ENCODE measurements around the gene JPH2. TPM values are rescaled to one million over a fixed set of nuclear protein-coding genes. Genes with fewer than 3 reads are reported as not detected.

JPH2 gene
- total RNA-seq, 4 donors from 2014 or later = 0.17 to 8.7 (median 4.0) TPM

DNA sequence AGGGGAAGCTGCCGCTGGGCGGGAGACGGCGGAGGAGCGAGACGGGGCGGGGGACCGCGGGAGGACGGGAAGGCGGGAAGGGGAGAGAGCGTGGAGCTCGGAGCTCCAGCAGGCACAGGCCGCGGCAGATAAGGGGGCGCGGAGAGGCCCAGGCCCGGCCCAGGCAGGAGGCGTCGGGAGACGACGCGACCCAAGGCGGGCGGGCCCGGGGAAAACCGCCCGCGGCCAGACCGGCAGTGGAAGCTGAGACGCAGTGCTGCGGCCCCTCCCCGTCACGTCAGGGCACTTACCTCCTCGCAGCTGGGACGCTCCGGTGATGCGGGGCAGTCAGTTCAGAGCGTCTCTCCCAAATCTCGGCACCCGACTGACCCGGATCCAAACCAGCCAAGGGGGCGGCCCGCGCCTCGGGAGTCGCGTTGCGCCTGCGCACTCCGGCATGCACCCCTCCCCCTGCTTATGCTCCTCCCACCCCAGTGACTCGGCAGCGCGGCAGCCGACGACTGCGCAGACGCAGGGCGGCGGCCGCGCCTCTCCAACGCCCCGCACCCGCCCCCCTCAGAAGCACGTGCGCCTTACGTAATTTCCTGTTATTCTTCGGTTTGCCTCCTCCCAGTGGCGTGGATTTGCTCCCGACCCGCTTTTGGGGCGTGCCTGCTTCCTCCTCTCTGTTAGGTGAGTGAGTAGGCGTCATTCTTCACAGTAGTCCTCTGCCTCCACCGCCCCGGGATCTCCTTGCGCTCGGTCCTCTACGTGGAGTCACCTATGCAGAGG lies 23.6 kb upstream of the JPH2 start, which contains the start of gene OSER1:
TSS of gene OSER1 (minus strand) at position 366 of the 771 bp plus-strand sequence. CDS start 3,814 bp downstream, outside the sequence.
- TF ChIP-seq, protein P1, sequence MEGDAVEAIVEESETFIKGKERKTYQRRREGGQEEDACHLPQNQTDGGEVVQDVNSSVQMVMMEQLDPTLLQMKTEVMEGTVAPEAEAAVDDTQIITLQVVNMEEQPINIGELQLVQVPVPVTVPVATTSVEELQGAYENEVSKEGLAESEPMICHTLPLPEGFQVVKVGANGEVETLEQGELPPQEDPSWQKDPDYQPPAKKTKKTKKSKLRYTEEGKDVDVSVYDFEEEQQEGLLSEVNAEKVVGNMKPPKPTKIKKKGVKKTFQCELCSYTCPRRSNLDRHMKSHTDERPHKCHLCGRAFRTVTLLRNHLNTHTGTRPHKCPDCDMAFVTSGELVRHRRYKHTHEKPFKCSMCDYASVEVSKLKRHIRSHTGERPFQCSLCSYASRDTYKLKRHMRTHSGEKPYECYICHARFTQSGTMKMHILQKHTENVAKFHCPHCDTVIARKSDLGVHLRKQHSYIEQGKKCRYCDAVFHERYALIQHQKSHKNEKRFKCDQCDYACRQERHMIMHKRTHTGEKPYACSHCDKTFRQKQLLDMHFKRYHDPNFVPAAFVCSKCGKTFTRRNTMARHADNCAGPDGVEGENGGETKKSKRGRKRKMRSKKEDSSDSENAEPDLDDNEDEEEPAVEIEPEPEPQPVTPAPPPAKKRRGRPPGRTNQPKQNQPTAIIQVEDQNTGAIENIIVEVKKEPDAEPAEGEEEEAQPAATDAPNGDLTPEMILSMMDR (IDR thresholded peaks at IDR 0.05; ENCODE audit: low read depth) = no peak

DNA sequence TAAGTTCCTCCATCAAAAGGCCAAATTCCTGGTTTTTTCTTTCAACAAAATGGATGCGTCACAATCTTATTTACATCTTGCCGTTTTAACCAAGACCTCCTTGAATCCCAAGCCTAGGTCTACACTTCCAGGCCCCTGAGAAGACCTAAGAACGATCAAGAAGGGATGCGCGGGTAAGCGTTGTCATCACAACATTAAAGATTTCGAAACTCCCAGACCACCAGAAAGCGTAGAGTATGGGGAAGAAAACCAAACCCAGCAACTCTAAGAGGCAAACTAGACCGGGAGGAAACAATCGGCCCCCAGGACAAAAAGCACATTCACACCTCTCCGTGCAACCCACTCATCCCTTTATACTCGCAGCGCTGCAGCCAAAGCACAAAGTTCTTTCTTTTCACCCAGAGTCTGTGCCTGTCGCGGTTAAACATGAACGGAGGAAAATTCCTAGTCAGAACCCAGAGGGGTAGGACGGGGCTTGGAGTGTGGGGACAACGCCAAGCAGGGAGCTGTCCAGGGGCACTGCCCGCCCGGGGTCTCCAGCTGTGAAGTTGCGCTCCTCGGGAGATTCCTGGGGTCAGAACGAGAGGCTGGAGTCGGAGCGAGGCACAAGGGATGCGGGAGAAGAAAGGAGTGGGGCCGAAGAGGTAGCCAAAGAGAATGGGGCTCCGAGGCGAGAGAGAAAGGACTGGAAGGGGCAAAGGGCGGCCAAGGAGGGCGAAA lies 22.9 kb upstream of the JPH2 start:
- TF ChIP-seq, protein P1 (IDR thresholded peaks at IDR 0.05; ENCODE audit: low read depth) = no peak

DNA sequence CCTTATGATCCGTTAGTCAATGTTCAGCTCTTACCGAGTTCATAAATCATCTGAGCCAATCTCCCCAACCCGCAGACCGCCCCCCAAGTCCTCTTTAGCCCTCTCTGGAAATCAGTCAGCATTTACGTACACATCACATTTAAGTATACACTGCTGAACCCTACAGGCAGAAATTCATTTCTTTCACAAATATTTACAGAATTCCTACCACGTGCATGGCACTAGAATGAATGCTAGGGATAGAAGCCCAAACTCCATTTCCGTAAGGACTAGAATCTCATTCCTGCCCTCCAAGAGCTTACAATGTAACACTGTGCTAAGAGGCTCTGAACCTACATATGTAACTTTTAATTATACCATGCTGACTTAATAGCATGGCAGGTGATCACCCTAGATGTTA lies 21.8 kb upstream of the JPH2 start:
- TF ChIP-seq, protein P1 (IDR thresholded peaks at IDR 0.05; ENCODE audit: low read depth) = no peak

DNA sequence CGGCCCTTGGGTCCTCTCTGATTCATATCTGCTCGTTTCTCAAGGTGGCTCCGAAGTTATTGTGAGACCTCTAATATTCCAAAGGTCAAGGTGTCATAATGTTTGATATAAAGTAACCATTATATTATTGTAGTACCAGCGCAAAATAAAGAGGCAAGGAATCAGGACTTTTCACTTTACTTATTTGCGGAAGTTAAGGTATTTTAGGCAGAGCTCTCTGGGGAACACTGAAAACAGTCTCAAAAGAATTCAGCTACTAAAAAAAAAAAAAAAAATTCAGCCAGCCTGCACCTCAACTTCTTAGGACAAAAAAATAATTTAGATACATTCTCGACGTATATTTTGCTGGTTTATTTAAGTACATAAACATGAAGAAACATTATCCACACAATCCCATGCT lies 21.2 kb upstream of the JPH2 start:
- TF ChIP-seq, protein P1 (IDR thresholded peaks at IDR 0.05; ENCODE audit: low read depth) = no peak

DNA sequence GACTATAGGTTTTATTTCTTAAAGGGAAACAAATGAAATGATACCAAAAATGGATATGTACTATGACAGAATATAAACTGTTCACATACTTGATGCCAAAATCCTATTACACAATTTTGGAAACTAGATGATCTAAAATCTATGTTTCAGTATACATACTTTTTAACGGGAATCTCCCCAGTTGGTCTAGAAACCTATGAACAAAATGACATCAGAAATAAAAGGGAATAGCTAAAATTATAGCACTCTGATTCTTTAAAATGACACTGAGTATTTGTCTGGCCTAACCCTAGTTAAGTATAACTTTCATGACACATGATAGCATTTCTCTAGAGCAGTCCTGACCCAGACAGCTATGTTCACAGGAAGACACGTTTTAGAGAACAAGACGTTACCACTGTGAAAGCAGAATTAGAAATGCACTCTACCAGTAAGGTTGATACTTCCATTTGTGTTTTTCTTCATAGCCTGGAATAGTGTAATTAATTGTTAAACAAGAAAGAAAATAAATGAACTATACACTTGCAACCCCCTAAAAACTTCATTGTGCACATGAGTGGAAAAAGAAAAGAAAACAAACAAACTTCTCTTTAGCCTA lies 20.2 kb upstream of the JPH2 start:
- TF ChIP-seq, protein P1 (IDR thresholded peaks at IDR 0.05; ENCODE audit: low read depth) = no peak

DNA sequence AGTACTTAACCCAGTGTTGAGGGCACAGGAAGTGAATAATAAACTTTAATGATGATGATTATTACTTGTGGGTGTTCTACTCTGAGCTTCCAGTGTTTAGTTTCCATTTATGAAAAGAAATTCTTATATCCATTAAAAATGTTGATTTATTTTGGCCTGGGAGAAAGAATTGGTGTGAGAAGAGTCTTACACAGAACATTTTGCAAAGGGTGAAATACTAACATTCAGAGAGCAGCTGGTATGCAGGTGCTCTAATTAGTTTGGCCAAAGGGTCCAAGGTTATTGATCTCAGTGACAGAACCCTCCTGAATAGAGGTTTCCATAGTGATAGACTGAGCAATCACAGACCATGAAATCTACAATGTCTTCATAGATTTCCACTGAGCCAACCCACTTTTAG lies 19.1 kb upstream of the JPH2 start:
- TF ChIP-seq, protein P1 (IDR thresholded peaks at IDR 0.05; ENCODE audit: low read depth) = no peak

DNA sequence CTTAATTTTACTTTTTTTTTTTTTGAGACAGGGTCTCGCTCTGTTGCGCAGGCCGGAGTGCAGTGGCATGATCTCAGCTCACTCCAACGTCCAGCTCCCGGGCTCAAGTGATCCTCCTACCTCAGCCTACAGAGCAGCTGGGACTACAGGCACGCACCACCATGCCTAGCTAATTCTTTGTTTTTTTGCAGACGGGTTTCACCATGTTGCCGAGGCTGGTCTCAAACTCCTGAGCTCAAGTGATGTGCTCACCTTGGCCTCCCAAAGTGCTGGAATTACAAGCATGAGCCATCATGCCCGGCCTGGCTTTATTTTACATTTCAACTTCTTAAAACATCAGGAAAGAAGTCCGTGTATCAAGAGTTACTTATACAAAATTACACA lies 17.8 kb upstream of the JPH2 start:
- TF ChIP-seq, protein P1 (IDR thresholded peaks at IDR 0.05; ENCODE audit: low read depth) = no peak

Data from subcutaneous adipose tissue (tissue), 4 donors.